Calu3 (cell line): ENCODE results near the gene RTEL1. TPM values are rescaled to one million over a fixed set of nuclear protein-coding genes. Genes with fewer than 3 reads are reported as not detected.

Source experiments
- BruUV-seq: library from RNA; stranded (reverse); fragments of 400-500 nt; replicated peaks from 2 replicates; lab custom pipeline; 2021; lab: Mats Ljungman, UMichigan
- CTCF ChIA-PET: fragments of 300-600 bp; sonication (Branson Sonifier 250); formaldehyde crosslinking; loops from one replicate; lab custom pipeline; 2022; ENCODE audit warnings: antibody characterized with exemption; lab: Charles Lee
- DNase-seq: peaks from one replicate; pipeline ENCODE4 v3.0.0; 2022
- H3K27ac Mint-ChIP-seq: one replicate; pipeline ENCODE4 v1.8.0; 2022; ENCODE audit warnings: mixed read lengths; ENCODE audit not compliant: unreplicated experiment
- H3K27me3 Mint-ChIP-seq: one replicate; pipeline ENCODE4 v1.8.0; 2022; ENCODE audit warnings: mixed read lengths; ENCODE audit not compliant: unreplicated experiment
- H3K36me3 Mint-ChIP-seq: one replicate; pipeline ENCODE4 v1.8.0; 2022; ENCODE audit warnings: mild to moderate bottlenecking, moderate library complexity, mixed read lengths; ENCODE audit not compliant: insufficient read depth, unreplicated experiment
- H3K4me1 Mint-ChIP-seq: one replicate; pipeline ENCODE4 v1.8.0; 2022; ENCODE audit warnings: mild to moderate bottlenecking, low read depth, mixed read lengths; ENCODE audit not compliant: unreplicated experiment
- H3K4me3 Mint-ChIP-seq: one replicate; pipeline ENCODE4 v1.8.0; 2022; ENCODE audit warnings: mild to moderate bottlenecking, low read depth, moderate library complexity, mixed read lengths; ENCODE audit not compliant: unreplicated experiment
- H3K9me3 Mint-ChIP-seq: one replicate; pipeline ENCODE4 v1.8.0; 2022; ENCODE audit warnings: low read depth, mixed read lengths; ENCODE audit not compliant: unreplicated experiment
- intact Hi-C: fragments of 100-400 bp; cut with micrococcal nuclease; formaldehyde crosslinking; loops from one replicate; pipeline ENCODE4 v1.10.0; 2022; ENCODE audit not compliant: unreplicated experiment
- total RNA-seq: library from RNA; stranded (reverse); gene quantifications from 2 replicates; pipeline ENCODE4 v1.2.3, GENCODE V29; 2022
- TF ChIP-seq, protein P1 (sequence below): fragments of 200-600 bp; IDR thresholded peaks from one replicate; pipeline ENCODE4 v1.8.0; 2022; ENCODE audit warnings: antibody characterized with exemption; ENCODE audit not compliant: unreplicated experiment

The RTEL1 gene
- total RNA-seq, 1 experiment from 2014 or later: 39.1 TPM

- Mint-ChIP-seq H3K9me3 (no peaks in the 10 kb centered on the region), H3K27me3 (no peaks in the 10 kb centered on the region), H3K27ac (no peak overlapping the region), H3K36me3 (peaks cover 65% of the 10 kb centered on the region), H3K4me1 (no peaks in the 10 kb centered on the region), H3K4me3 (peak overlapping the region; percentile 34)
- TF ChIP-seq, protein P1, sequence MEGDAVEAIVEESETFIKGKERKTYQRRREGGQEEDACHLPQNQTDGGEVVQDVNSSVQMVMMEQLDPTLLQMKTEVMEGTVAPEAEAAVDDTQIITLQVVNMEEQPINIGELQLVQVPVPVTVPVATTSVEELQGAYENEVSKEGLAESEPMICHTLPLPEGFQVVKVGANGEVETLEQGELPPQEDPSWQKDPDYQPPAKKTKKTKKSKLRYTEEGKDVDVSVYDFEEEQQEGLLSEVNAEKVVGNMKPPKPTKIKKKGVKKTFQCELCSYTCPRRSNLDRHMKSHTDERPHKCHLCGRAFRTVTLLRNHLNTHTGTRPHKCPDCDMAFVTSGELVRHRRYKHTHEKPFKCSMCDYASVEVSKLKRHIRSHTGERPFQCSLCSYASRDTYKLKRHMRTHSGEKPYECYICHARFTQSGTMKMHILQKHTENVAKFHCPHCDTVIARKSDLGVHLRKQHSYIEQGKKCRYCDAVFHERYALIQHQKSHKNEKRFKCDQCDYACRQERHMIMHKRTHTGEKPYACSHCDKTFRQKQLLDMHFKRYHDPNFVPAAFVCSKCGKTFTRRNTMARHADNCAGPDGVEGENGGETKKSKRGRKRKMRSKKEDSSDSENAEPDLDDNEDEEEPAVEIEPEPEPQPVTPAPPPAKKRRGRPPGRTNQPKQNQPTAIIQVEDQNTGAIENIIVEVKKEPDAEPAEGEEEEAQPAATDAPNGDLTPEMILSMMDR: no peak
- CTCF ChIA-PET: no interaction called here
- intact Hi-C loops: no loop called here
- BruUV-seq: no TSS peak
- DNase-seq: no peak
These were observed 80.0 kb downstream of the RTEL1 start for GRCh38 chr20:63737945-63738686.

GRCh38 chr20:63738687-63739129 is 80.6 kb downstream of the RTEL1 start:
- BruUV-seq: no TSS peak
- no peak for DNase-seq
- Mint-ChIP-seq H3K9me3 (no peaks in the 10 kb centered on the region), H3K36me3 (peaks cover 67% of the 10 kb centered on the region), H3K27me3 (no peaks in the 10 kb centered on the region), H3K27ac (no peak overlapping the region), H3K4me1 (no peaks in the 10 kb centered on the region), H3K4me3 (peak overlapping the region; percentile 34)
- CTCF ChIA-PET: no interaction called here
- intact Hi-C loops: no loop called here
- TF ChIP-seq, protein P1: no peak

- intact Hi-C loops: no loop called here
- BruUV-seq: no TSS peak
These were observed 81.3 kb downstream of the RTEL1 start, which contains the start of gene SLC2A4RG for GRCh38 chr20:63739130-63740069. Gene SLC2A4RG, plus strand, starts transcription at chr20:63739776. Its CDS starts 137 bp downstream, at chr20:63739913.

GRCh38 chr20:63740070-63740626 is 82.0 kb downstream of the RTEL1 start:
- Mint-ChIP-seq H3K36me3 (peaks cover 70% of the 10 kb centered on the region), H3K27ac (no peak overlapping the region), H3K4me3 (peak overlapping the region; percentile 72), H3K9me3 (no peaks in the 10 kb centered on the region), H3K27me3 (no peaks in the 10 kb centered on the region), H3K4me1 (no peaks in the 10 kb centered on the region)
- intact Hi-C loops: no loop called here
- CTCF ChIA-PET: interaction anchor here (1.2 to 1.6 kb wide), 8 partner anchors 33 to 240 kb away, joined by 4 to 12 read pairs (median 4); partner anchors contain the start of genes ARFRP1, SAMD10, TPD52L2 and ZGPAT
- BruUV-seq: no TSS peak
- TF ChIP-seq, protein P1: no peak
- DNase-seq: peak; percentile 67

More at GRCh38 chr20:63739130-63740069, 81.3 kb downstream of the RTEL1 start, which contains the start of gene SLC2A4RG:
- no peaks in the 10 kb centered on the region for H3K9me3 Mint-ChIP-seq
- peak within 1 kb of the TSS; percentile 64 for H3K27ac Mint-ChIP-seq
- peaks cover 65% of the 10 kb centered on the region for H3K36me3 Mint-ChIP-seq
- H3K4me3 Mint-ChIP-seq: peak within 1 kb of the TSS; percentile 72
- CTCF ChIA-PET: no interaction called here
- TF ChIP-seq, protein P1: no peak
- H3K4me1 Mint-ChIP-seq: no peaks in the 10 kb centered on the region
- DNase-seq: peak; percentile 90
- no peaks in the 10 kb centered on the region for H3K27me3 Mint-ChIP-seq
